Parathyroid adenoma (tissue), 2 donors: Measurements from ENCODE around the gene SLC37A4.

ENCODE experiments used
- H2AFZ ChIP-seq: fragments of 300-600 bp; sonication (generic); one replicate; pipeline ENCODE4 v1.7.0; 2017; ENCODE audit warnings: antibody characterized with exemption, mild to moderate bottlenecking
- H3K27ac ChIP-seq: fragments of 300-600 bp; sonication (generic); one replicate; pipeline ENCODE4 v1.7.0; 2017
- H3K27me3 ChIP-seq: fragments of 300-600 bp; sonication (generic); one replicate; pipeline ENCODE4 v1.7.0; 2017; ENCODE audit warnings: low read length; ENCODE audit not compliant: control insufficient read depth, insufficient read depth
- H3K36me3 ChIP-seq: fragments of 300-600 bp; sonication (generic); one replicate; pipeline ENCODE4 v1.7.0; 2017; ENCODE audit warnings: low read length; ENCODE audit not compliant: control insufficient read depth, insufficient read depth
- H3K4me1 ChIP-seq: fragments of 300-600 bp; sonication (generic); one replicate; pipeline ENCODE4 v1.7.0; 2017; ENCODE audit warnings: control low read depth
- H3K4me2 ChIP-seq: fragments of 300-600 bp; sonication (generic); one replicate; pipeline ENCODE4 v1.7.0; 2017; ENCODE audit warnings: low read length
- H3K4me3 ChIP-seq: fragments of 300-600 bp; sonication (generic); one replicate; pipeline ENCODE4 v1.7.0; 2017; ENCODE audit warnings: low read depth, low read length
- H3K79me2 ChIP-seq: fragments of 300-600 bp; sonication (generic); one replicate; pipeline ENCODE4 v1.7.0; 2017; ENCODE audit warnings: control low read depth
- H3K9ac ChIP-seq: fragments of 300-600 bp; sonication (generic); one replicate; pipeline ENCODE4 v1.7.0; 2017; ENCODE audit warnings: mild to moderate bottlenecking
- H3K9me3 ChIP-seq: fragments of 300-600 bp; sonication (generic); one replicate; pipeline ENCODE4 v1.7.0; 2017; ENCODE audit warnings: low read length; ENCODE audit not compliant: control insufficient read depth
- CTCF ChIP-seq: fragments of 300-600 bp; sonication (generic); IDR thresholded peaks from one replicate; pipeline ENCODE4 v1.7.0; 2017; ENCODE audit warnings: antibody characterized with exemption, mild to moderate bottlenecking
- donor health status: primary hyperparathyroidism.

SLC37A4 gene

GRCh38 chr11:119011476-119012053 is 19.1 kb downstream of the SLC37A4 start:
- no peak overlapping the region for H3K4me3 ChIP-seq
- H3K9ac ChIP-seq = no peak overlapping the region
- H3K36me3 ChIP-seq = no peaks in the 10 kb centered on the region

GRCh38 chr11:119006656-119007055 is 24.0 kb downstream of the SLC37A4 start:
- Histone ChIP-seq H3K9ac (no peak overlapping the region), H3K27me3 (no peaks in the 10 kb centered on the region), H2AFZ (no peak overlapping the region), H3K27ac (no peak overlapping the region), H3K79me2 (no peaks in the 10 kb centered on the region), H3K4me3 (no peak overlapping the region), H3K4me2 (no peak overlapping the region), H3K4me1 (no peaks in the 10 kb centered on the region), H3K9me3 (no peaks in the 10 kb centered on the region), H3K36me3 (no peaks in the 10 kb centered on the region)
- TF ChIP-seq CTCF = no peak

More at GRCh38 chr11:119011476-119012053, 19.1 kb downstream of the SLC37A4 start:
- Histone ChIP-seq H2AFZ (no peak overlapping the region), H3K9me3 (no peaks in the 10 kb centered on the region), H3K4me2 (no peak overlapping the region), H3K4me1 (no peaks in the 10 kb centered on the region), H3K27me3 (no peaks in the 10 kb centered on the region), H3K27ac (no peak overlapping the region), H3K79me2 (no peaks in the 10 kb centered on the region)
- TF ChIP-seq CTCF = no peak

DNA sequence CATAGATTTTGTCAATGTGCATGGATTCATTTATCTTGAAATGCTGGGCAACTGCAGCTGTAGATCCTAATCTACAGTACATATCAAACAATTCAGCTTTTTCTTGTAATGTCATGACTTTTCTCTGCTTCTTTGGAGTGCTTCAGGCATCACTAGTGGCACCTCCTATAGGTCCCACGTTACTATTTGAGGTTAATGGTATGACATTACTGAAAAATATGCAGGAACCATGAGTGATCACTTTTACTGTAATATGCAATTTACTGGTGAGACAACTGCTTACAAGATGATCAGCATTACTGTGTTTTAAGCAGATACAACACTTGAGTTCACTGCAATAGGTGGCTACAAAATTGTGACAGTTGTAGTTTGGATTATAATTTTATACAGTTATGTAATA is 29.8 kb downstream of the SLC37A4 start:
- no peak overlapping the region for H3K9ac ChIP-seq
- H3K36me3 ChIP-seq = no peaks in the 10 kb centered on the region

GRCh38 chr11:118998822-118999221 is 31.9 kb downstream of the SLC37A4 start:
- H2AFZ ChIP-seq = no peak overlapping the region
- H3K27me3 ChIP-seq = no peaks in the 10 kb centered on the region
- no peaks in the 10 kb centered on the region for H3K79me2 ChIP-seq
- TF ChIP-seq CTCF = no peak
- no peaks in the 10 kb centered on the region for H3K36me3 ChIP-seq
- H3K9ac ChIP-seq = no peak overlapping the region
- peak overlapping the region; percentile 68 for H3K4me3 ChIP-seq
- no peak overlapping the region for H3K27ac ChIP-seq
- H3K9me3 ChIP-seq = no peaks in the 10 kb centered on the region
- peak overlapping the region; percentile 91 for H3K4me2 ChIP-seq
- no peaks in the 10 kb centered on the region for H3K4me1 ChIP-seq

More for the DNA sequence above, 29.8 kb downstream of the SLC37A4 start:
- no peak for TF ChIP-seq CTCF
- no peaks in the 10 kb centered on the region for H3K4me1 ChIP-seq
- H3K9me3 ChIP-seq = no peaks in the 10 kb centered on the region
- H3K27me3 ChIP-seq = no peaks in the 10 kb centered on the region
- H3K27ac ChIP-seq = no peak overlapping the region
- no peak overlapping the region for H3K4me3 ChIP-seq
- H3K79me2 ChIP-seq = no peaks in the 10 kb centered on the region
- no peak overlapping the region for H3K4me2 ChIP-seq
- no peak overlapping the region for H2AFZ ChIP-seq

GRCh38 chr11:118998388-118998717 is 32.3 kb downstream of the SLC37A4 start:
- no peaks in the 10 kb centered on the region for H3K4me1 ChIP-seq
- H3K9ac ChIP-seq = no peak overlapping the region
- H3K79me2 ChIP-seq = no peaks in the 10 kb centered on the region
- no peaks in the 10 kb centered on the region for H3K9me3 ChIP-seq
- no peaks in the 10 kb centered on the region for H3K36me3 ChIP-seq
- H3K27me3 ChIP-seq = no peaks in the 10 kb centered on the region
- H3K4me3 ChIP-seq = peak overlapping the region; percentile 68
- peak overlapping the region; percentile 60 for H3K27ac ChIP-seq
- no peak for TF ChIP-seq CTCF
- H3K4me2 ChIP-seq = peak overlapping the region; percentile 91
- H2AFZ ChIP-seq = peak overlapping the region; percentile 91
